Panc1 (cell line): ENCODE data around the gene RLN2. TPM values are rescaled to one million over a fixed set of nuclear protein-coding genes. Genes with fewer than 3 reads are reported as not detected.

Experiments
- ATAC-seq: fragments of 200-7000 bp; cut with Tn5 transposase; 2 replicates; pipeline ENCODE4 v1.9.1; 2020; ENCODE audit warnings: mild to moderate bottlenecking, moderate library complexity
- BruUV-seq: library from RNA; stranded (reverse); fragments of 400-500 nt; replicated peaks from 2 replicates; lab custom pipeline; 2021; lab: Mats Ljungman, UMichigan
- CTCF ChIA-PET: fragments of 300-600 bp; sonication (Branson Sonifier 250); formaldehyde crosslinking; loops from one replicate; lab custom pipeline; 2022; ENCODE audit warnings: antibody characterized with exemption; lab: Charles Lee
- POLR2A ChIA-PET: fragments of 300-600 bp; sonication (Branson Sonifier 250); formaldehyde crosslinking; loops from one replicate; lab custom pipeline; 2022; ENCODE audit warnings: antibody characterized with exemption; lab: Charles Lee
- DNase-seq: peaks from one replicate; pipeline ENCODE4 v3.0.0-alpha.2; 2010; ENCODE audit warnings: low read depth, low spot score
- H3K27ac ChIP-seq: 2 replicates; pipeline ENCODE4 v1.5.1; 2011; ENCODE audit warnings: mild to moderate bottlenecking, low read length, inconsistent platforms
- H3K27me3 ChIP-seq: fragments of 200-500 bp; sonication (Bioruptor generic); 2 replicates; pipeline ENCODE4 v1.6.0; 2014; ENCODE audit warnings: low read length, inconsistent platforms; ENCODE audit not compliant: control insufficient read depth, insufficient read depth
- H3K36me3 ChIP-seq: fragments of 200-500 bp; sonication (Bioruptor generic); 2 replicates; pipeline ENCODE4 v1.5.1; 2014; ENCODE audit warnings: inconsistent platforms, mild to moderate bottlenecking, low read length, moderate library complexity; ENCODE audit not compliant: control insufficient read depth, insufficient read depth
- H3K4me1 ChIP-seq: 2 replicates; pipeline ENCODE4 v1.5.1; 2011; ENCODE audit warnings: inconsistent platforms, mild to moderate bottlenecking, low read length, moderate library complexity; ENCODE audit not compliant: control insufficient read depth, insufficient read depth
- H3K4me3 ChIP-seq, 2 experiments: 2 replicates each; pipeline ENCODE4 v1.5.1; 2011 to 2012; ENCODE audit warnings: low read depth in 2 of 2, low read length in 2 of 2, mild to moderate bottlenecking in 2 of 2, inconsistent platforms in 1 of 2, moderate library complexity in 1 of 2
- H3K9me3 ChIP-seq: fragments of 200-500 bp; sonication (Bioruptor generic); 2 replicates; pipeline ENCODE4 v1.5.1; 2014; ENCODE audit warnings: low read depth, mild to moderate bottlenecking, inconsistent platforms, low read length, moderate library complexity; ENCODE audit not compliant: control insufficient read depth, insufficient read depth
- POLR2AphosphoS5 ChIP-seq: IDR thresholded peaks from 2 replicates; pipeline ENCODE4 v1.6.1; 2012; ENCODE audit warnings: mild to moderate bottlenecking, low read depth, low read length, moderate library complexity
- SIN3A ChIP-seq: IDR thresholded peaks from 2 replicates; pipeline ENCODE4 v1.6.1; 2012; ENCODE audit warnings: low read depth, mild to moderate bottlenecking, low read length, moderate library complexity, borderline replicate concordance; ENCODE audit not compliant: insufficient read depth
- in situ Hi-C: cut with HindIII; loops from 2 replicates; pipeline ENCODE4 v1.10.0; 2016; ENCODE audit warnings: low sequenced_read_pairs, low pct_unique_long_range_greater_than_20kb
- intact Hi-C: fragments of 100-400 bp; cut with micrococcal nuclease; formaldehyde crosslinking; loops from one replicate; pipeline ENCODE4 v1.10.0; 2022; ENCODE audit not compliant: unreplicated experiment
- total RNA-seq: library from RNA; stranded (reverse); gene quantifications from one replicate; pipeline ENCODE4 v1.2.1, GENCODE V29; 2021; ENCODE audit not compliant: unreplicated experiment
- TF ChIP-seq, protein P1 (sequence below), 2 experiments: IDR thresholded peaks; 2 replicates each; pipeline ENCODE4 v1.6.1; 2011 to 2012; ENCODE audit warnings: low read depth in 2 of 2, control low read depth in 1 of 2, low read length in 1 of 2, mild to moderate bottlenecking in 1 of 2, moderate library complexity in 1 of 2; ENCODE audit not compliant: insufficient read depth in 1 of 2
- TF ChIP-seq, protein P2 (sequence below): fragments of 450-650 bp; IDR thresholded peaks from 2 replicates; pipeline ENCODE4 v1.5.1; 2017; ENCODE audit warnings: mild to moderate bottlenecking

RLN2 gene
- total RNA-seq, 1 experiment from 2014 or later, result not detected

DNA sequence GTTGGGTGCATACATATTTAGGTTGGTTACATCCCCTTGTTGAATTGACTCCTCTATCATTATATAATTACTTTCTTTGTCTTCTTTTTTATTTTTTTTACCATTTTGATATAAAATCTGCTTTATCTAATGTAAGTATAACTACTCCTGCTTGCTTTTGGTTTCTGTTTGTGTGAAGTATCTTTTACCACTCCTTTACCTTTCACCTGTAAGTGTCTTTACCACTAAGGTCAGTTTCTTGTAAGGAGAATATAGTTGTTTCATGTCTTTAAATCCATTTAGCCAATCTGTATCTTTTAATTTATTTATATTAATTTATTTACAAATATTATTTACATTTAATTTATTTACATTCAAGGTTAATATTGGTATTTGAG, 40.3 kb downstream of the RLN2 start:
- no peaks in the 10 kb centered on the region for H3K9me3 ChIP-seq
- ChIA-PET POLR2A (no interaction called here), CTCF (no interaction called here)
- H3K27ac ChIP-seq, result no peak overlapping the region
- no peaks in the 10 kb centered on the region for H3K4me1 ChIP-seq
- in situ Hi-C loops, result no loop called here
- ATAC-seq (no peak), DNase-seq (no peak)
- TF ChIP-seq, protein P1, sequence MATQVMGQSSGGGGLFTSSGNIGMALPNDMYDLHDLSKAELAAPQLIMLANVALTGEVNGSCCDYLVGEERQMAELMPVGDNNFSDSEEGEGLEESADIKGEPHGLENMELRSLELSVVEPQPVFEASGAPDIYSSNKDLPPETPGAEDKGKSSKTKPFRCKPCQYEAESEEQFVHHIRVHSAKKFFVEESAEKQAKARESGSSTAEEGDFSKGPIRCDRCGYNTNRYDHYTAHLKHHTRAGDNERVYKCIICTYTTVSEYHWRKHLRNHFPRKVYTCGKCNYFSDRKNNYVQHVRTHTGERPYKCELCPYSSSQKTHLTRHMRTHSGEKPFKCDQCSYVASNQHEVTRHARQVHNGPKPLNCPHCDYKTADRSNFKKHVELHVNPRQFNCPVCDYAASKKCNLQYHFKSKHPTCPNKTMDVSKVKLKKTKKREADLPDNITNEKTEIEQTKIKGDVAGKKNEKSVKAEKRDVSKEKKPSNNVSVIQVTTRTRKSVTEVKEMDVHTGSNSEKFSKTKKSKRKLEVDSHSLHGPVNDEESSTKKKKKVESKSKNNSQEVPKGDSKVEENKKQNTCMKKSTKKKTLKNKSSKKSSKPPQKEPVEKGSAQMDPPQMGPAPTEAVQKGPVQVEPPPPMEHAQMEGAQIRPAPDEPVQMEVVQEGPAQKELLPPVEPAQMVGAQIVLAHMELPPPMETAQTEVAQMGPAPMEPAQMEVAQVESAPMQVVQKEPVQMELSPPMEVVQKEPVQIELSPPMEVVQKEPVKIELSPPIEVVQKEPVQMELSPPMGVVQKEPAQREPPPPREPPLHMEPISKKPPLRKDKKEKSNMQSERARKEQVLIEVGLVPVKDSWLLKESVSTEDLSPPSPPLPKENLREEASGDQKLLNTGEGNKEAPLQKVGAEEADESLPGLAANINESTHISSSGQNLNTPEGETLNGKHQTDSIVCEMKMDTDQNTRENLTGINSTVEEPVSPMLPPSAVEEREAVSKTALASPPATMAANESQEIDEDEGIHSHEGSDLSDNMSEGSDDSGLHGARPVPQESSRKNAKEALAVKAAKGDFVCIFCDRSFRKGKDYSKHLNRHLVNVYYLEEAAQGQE (IDR thresholded peaks at IDR 0.05; ENCODE audit: insufficient read depth in 1 of 2, low read depth in 2 of 2, low read length in 1 of 2), result no peak
- no peaks in the 10 kb centered on the region for H3K36me3 ChIP-seq
- no peaks in the 10 kb centered on the region for H3K27me3 ChIP-seq
- intact Hi-C loops, result no loop called here
- no peak overlapping the region for H3K4me3 ChIP-seq
- no TSS peak for BruUV-seq

DNA sequence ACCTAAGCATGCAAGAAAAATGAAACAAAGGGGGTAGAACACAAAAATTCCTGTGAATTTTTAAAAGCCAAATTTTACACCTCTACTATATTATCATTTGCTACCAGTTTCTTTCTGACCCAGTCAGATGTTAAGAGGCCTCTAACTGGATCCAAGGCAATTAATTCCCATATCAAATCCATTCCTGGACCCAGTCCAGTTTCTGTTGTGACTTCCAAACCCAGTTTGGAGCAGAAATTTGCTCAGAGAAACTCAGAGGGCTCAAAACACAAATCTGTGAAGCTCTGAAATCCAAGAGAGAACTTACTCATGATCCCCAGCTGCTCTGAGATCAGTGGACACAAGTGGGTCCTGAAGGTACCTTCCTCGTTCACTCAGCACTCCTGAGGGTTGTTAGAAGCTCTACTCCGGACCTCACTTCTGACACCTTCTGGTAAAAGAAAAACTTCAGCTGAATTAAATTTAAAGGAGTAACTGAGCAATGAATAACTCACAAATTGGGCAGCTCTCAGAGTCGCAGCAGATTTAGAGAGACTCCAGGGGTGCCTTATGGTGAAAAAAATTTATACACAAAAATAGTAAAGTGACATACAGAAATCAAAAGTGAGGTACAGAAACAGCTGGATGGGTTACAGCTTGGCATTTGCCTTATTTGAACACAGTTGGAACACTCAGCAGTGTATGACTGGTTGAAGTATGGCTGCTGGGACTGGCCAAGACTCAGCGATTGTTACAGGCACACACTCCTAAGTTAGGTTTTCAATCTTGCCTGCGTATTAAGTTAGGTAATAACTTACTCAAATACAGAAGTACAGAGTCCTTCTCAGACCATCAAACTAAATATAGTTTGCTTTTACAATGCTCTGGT, 40.9 kb downstream of the RLN2 start:
- no peak for ATAC-seq
- Histone ChIP-seq H3K27me3 (no peaks in the 10 kb centered on the region), H3K4me1 (no peaks in the 10 kb centered on the region), H3K27ac (no peak overlapping the region), H3K36me3 (no peaks in the 10 kb centered on the region), H3K9me3 (no peaks in the 10 kb centered on the region), H3K4me3 (no peak overlapping the region)
- no TSS peak for BruUV-seq
- ChIA-PET CTCF (no interaction called here), POLR2A (no interaction called here)
- TF ChIP-seq SIN3A, result no peak
- TF ChIP-seq, protein P2, sequence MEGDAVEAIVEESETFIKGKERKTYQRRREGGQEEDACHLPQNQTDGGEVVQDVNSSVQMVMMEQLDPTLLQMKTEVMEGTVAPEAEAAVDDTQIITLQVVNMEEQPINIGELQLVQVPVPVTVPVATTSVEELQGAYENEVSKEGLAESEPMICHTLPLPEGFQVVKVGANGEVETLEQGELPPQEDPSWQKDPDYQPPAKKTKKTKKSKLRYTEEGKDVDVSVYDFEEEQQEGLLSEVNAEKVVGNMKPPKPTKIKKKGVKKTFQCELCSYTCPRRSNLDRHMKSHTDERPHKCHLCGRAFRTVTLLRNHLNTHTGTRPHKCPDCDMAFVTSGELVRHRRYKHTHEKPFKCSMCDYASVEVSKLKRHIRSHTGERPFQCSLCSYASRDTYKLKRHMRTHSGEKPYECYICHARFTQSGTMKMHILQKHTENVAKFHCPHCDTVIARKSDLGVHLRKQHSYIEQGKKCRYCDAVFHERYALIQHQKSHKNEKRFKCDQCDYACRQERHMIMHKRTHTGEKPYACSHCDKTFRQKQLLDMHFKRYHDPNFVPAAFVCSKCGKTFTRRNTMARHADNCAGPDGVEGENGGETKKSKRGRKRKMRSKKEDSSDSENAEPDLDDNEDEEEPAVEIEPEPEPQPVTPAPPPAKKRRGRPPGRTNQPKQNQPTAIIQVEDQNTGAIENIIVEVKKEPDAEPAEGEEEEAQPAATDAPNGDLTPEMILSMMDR, result peak; percentile 14; the same call in 1 of the 2 replicates
- no peak for TF ChIP-seq POLR2AphosphoS5
- DNase-seq, result no peak
- in situ Hi-C loops (no loop called here), intact Hi-C loops (no loop called here)

Other genes starting within 250 kb of the RLN2 start
- gene INSL6, start 119.1 kb downstream of the RLN2 start, total RNA-seq, result not detected
- gene INSL4, start 73.3 kb downstream of the RLN2 start, total RNA-seq, result not detected
- not detected for gene RLN1, start 35.2 kb upstream of the RLN2 start, total RNA-seq
- gene PLGRKT, start 133.2 kb upstream of the RLN2 start, total RNA-seq, result 9.3 TPM
- 0.21 TPM for gene CD274, start 145.8 kb upstream of the RLN2 start, total RNA-seq
- gene PDCD1LG2, start 205.8 kb upstream of the RLN2 start, total RNA-seq, result not detected